Omental fat pad (tissue), 4 donors: ENCODE measurements around the gene TGFA. TPM values are rescaled to one million over a fixed set of nuclear protein-coding genes. Genes with fewer than 3 reads are reported as not detected.

Source experiments
- ATAC-seq: fragments of 150-250 bp; one replicate; pipeline ENCODE4 v1.9.1; 2016; ENCODE audit warnings: mild to moderate bottlenecking, moderate library complexity; ENCODE audit not compliant: low FRiP score
- DNase-seq: peaks from one replicate; pipeline ENCODE4 v3.0.0-alpha.2; 2019; ENCODE audit warnings: low spot score
- CTCF ChIP-seq, 3 donors: fragments of 450-650 bp; IDR thresholded peaks; one replicate each; pipeline ENCODE4 v1.5.1; 2016 to 2017; ENCODE audit warnings: antibody characterized with exemption in 3 of 3, mild to moderate bottlenecking in 3 of 3, moderate library complexity in 2 of 3
- total RNA-seq, 4 donors: library from RNA; depleted of rRNA; stranded (reverse); fragments of >200 nt; gene quantifications; one replicate each; pipeline ENCODE4 v1.1.0, GENCODE V29; 2016

TGFA gene
- total RNA-seq, 4 donors from 2014 or later = 1.2 to 4.3 (median 1.9) TPM

- ATAC-seq (no peak), DNase-seq (no peak)
- no peak for TF ChIP-seq CTCF (IDR thresholded peaks at IDR 0.05)
These were observed 49.7 kb downstream of the TGFA start for GRCh38 chr2:70503896-70504295.

- ATAC-seq = no peak
- no peak for DNase-seq
- TF ChIP-seq CTCF (IDR thresholded peaks at IDR 0.05) = no peak
These were observed 51.9 kb downstream of the TGFA start for GRCh38 chr2:70501728-70502127.

- TF ChIP-seq CTCF (IDR thresholded peaks at IDR 0.05) = no peak
- ATAC-seq (no peak), DNase-seq (no peak)
These were observed 52.4 kb downstream of the TGFA start for GRCh38 chr2:70501215-70501614.

GRCh38 chr2:70499253-70499652 lies 54.4 kb downstream of the TGFA start:
- ATAC-seq = no peak
- no peak for TF ChIP-seq CTCF (IDR thresholded peaks at IDR 0.05)

GRCh38 chr2:70498528-70498927 lies 55.1 kb downstream of the TGFA start:
- no peak for DNase-seq
- TF ChIP-seq CTCF (IDR thresholded peaks at IDR 0.05) = no peak
- no peak for ATAC-seq

More at GRCh38 chr2:70499253-70499652, 54.4 kb downstream of the TGFA start:
- no peak for DNase-seq

- ATAC-seq (no peak), DNase-seq (no peak)
- TF ChIP-seq CTCF (IDR thresholded peaks at IDR 0.05) = no peak
These were observed 55.6 kb downstream of the TGFA start for GRCh38 chr2:70498054-70498453.

GRCh38 chr2:70496819-70497218 lies 56.8 kb downstream of the TGFA start:
- TF ChIP-seq CTCF (IDR thresholded peaks at IDR 0.05) = no peak
- ATAC-seq (no peak), DNase-seq (no peak)
